SU-DHL-6 (cell line): ENCODE measurements around the gene VEZT.

ENCODE experiments used
- H2AFZ ChIP-seq: fragments of 200-600 bp; sonication (generic); 2 replicates; pipeline ENCODE4 v1.6.1; 2014; ENCODE audit warnings: low read depth, mild to moderate bottlenecking, moderate library complexity, mixed read lengths, antibody characterized with exemption, low read length; ENCODE audit not compliant: severe bottlenecking
- H3F3A ChIP-seq: fragments of 200-600 bp; shearing (Covaris generic); 2 replicates; pipeline ENCODE4 v1.6.0; 2016; ENCODE audit warnings: antibody characterized with exemption, mild to moderate bottlenecking; ENCODE audit not compliant: insufficient read depth
- H3K27ac ChIP-seq: fragments of 200-600 bp; sonication (generic); 2 replicates; pipeline ENCODE4 v1.5.1; 2016; ENCODE audit warnings: low read depth, mild to moderate bottlenecking, low read length, moderate library complexity, mixed read lengths
- H3K27me3 ChIP-seq: fragments of 200-600 bp; sonication (generic), shearing (Covaris generic); 2 replicates; pipeline ENCODE4 v1.6.0; 2014; ENCODE audit warnings: mild to moderate bottlenecking, low read length
- H3K36me3 ChIP-seq: fragments of 200-600 bp; sonication (generic); 2 replicates; pipeline ENCODE4 v1.6.1; 2014; ENCODE audit warnings: mild to moderate bottlenecking, low read length, mixed read lengths
- H3K4me2 ChIP-seq: fragments of 300-600, 200-600 bp; shearing (Covaris generic), sonication (generic); 2 replicates; pipeline ENCODE4 v1.6.0; 2014; ENCODE audit warnings: low read length, low read depth, mild to moderate bottlenecking; ENCODE audit not compliant: poor library complexity, severe bottlenecking
- H3K4me3 ChIP-seq: fragments of 200-600 bp; sonication (generic); 2 replicates; pipeline ENCODE4 v1.5.1; 2014; ENCODE audit warnings: antibody characterized with exemption, low read length, mild to moderate bottlenecking, mixed read lengths; ENCODE audit not compliant: insufficient read depth, poor library complexity, severe bottlenecking
- H3K79me2 ChIP-seq: fragments of 200-600 bp; sonication (generic); 2 replicates; pipeline ENCODE4 v1.6.1; 2014; ENCODE audit warnings: mild to moderate bottlenecking, low read length, moderate library complexity; ENCODE audit not compliant: insufficient read depth
- H3K9ac ChIP-seq: fragments of 200-600 bp; sonication (generic); 2 replicates; pipeline ENCODE4 v1.7.0; 2014; ENCODE audit warnings: mild to moderate bottlenecking, low read length
- H3K9me2 ChIP-seq: fragments of 200-600 bp; sonication (generic); replicated peaks from 2 replicates; pipeline ENCODE4 v1.6.1; 2014; ENCODE audit warnings: low read length; ENCODE audit not compliant: insufficient read depth
- H3K9me3 ChIP-seq: fragments of 200-600 bp; sonication (generic); 2 replicates; pipeline ENCODE4 v1.6.1; 2014; ENCODE audit warnings: low read length, mixed read lengths; ENCODE audit not compliant: insufficient read depth
- H4K20me1 ChIP-seq: fragments of 200-600 bp; sonication (generic); 2 replicates; pipeline ENCODE4 v1.6.1; 2014; ENCODE audit warnings: low read depth, mild to moderate bottlenecking, antibody characterized with exemption, low read length, moderate library complexity, mixed read lengths
- EZH2phosphoT487 ChIP-seq: fragments of 200-600 bp; sonication (generic), shearing (Covaris generic); conservative IDR thresholded peaks from 2 replicates; pipeline ENCODE4 v1.6.1; 2018; ENCODE audit warnings: mild to moderate bottlenecking, antibody characterized with exemption, low read length, moderate library complexity, mixed read lengths
- TF ChIP-seq, protein P1 (sequence below): fragments of 200-600 bp; sonication (generic); IDR thresholded peaks from one replicate; pipeline ENCODE4 v1.5.1; 2017; ENCODE audit warnings: antibody characterized with exemption, mild to moderate bottlenecking, low read length, moderate library complexity; ENCODE audit not compliant: insufficient read depth, poor library complexity, severe bottlenecking

The VEZT gene

GRCh38 chr12:95253386-95253785, 35.8 kb downstream of the VEZT start:
- Histone ChIP-seq H3K36me3 (peaks cover 25% of the 10 kb centered on the region), H3K79me2 (peaks cover 33% of the 10 kb centered on the region), H3F3A (no peaks in the 10 kb centered on the region; the same call in 1 of the 2 replicates), H3K4me3 (no peak overlapping the region), H3K9me3 (no peaks in the 10 kb centered on the region), H3K9me2 (no peaks in the 10 kb centered on the region), H3K27ac (no peak overlapping the region), H3K4me2 (no peak overlapping the region), H3K27me3 (no peaks in the 10 kb centered on the region), H2AFZ (no peak overlapping the region), H3K9ac (no peak overlapping the region), H4K20me1 (no peaks in the 10 kb centered on the region)
- no peak for TF ChIP-seq EZH2phosphoT487
- TF ChIP-seq, protein P1, sequence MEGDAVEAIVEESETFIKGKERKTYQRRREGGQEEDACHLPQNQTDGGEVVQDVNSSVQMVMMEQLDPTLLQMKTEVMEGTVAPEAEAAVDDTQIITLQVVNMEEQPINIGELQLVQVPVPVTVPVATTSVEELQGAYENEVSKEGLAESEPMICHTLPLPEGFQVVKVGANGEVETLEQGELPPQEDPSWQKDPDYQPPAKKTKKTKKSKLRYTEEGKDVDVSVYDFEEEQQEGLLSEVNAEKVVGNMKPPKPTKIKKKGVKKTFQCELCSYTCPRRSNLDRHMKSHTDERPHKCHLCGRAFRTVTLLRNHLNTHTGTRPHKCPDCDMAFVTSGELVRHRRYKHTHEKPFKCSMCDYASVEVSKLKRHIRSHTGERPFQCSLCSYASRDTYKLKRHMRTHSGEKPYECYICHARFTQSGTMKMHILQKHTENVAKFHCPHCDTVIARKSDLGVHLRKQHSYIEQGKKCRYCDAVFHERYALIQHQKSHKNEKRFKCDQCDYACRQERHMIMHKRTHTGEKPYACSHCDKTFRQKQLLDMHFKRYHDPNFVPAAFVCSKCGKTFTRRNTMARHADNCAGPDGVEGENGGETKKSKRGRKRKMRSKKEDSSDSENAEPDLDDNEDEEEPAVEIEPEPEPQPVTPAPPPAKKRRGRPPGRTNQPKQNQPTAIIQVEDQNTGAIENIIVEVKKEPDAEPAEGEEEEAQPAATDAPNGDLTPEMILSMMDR = no peak

DNA sequence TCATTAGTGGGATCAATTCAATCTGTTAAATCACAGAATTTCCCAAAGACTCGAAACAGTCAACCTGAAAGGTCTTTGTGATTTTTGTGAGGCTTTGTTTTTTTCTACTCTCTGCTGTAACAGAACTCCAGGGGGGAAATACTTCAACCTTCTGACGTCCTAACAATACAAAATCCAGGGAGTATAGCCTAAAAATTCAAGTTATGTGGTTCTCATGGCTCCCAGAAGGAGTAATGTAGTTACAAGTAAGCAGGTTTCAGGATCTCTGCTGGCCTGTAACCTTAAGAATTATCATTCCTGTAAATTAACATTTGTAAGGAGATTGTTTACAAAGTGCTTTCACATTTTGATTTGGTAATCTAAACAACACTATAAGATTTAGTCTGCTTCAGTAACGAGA, 39.9 kb downstream of the VEZT start:
- Histone ChIP-seq H3K9me3 (no peaks in the 10 kb centered on the region), H3K9me2 (no peaks in the 10 kb centered on the region), H4K20me1 (no peaks in the 10 kb centered on the region), H3K4me2 (no peak overlapping the region), H3K27ac (no peak overlapping the region), H2AFZ (no peak overlapping the region), H3K4me3 (no peak overlapping the region), H3K9ac (no peak overlapping the region), H3K79me2 (0 out of 2 replicates have a peak, but pooled peaks cover 4% of the 10 kb centered on the region), H3K36me3 (peaks cover 27% of the 10 kb centered on the region), H3K27me3 (no peaks in the 10 kb centered on the region), H3F3A (no peaks in the 10 kb centered on the region)
- TF ChIP-seq, protein P1 = no peak
- no peak for TF ChIP-seq EZH2phosphoT487

- H3K4me3 ChIP-seq = no peak overlapping the region
- no peak overlapping the region for H3K9ac ChIP-seq
- TF ChIP-seq, protein P1 = no peak
- TF ChIP-seq EZH2phosphoT487 = no peak
- no peak overlapping the region for H3K4me2 ChIP-seq
- H3K79me2 ChIP-seq = 0 out of 2 replicates have a peak, but pooled peaks cover 4% of the 10 kb centered on the region
- no peak overlapping the region for H3K27ac ChIP-seq
- H3K27me3 ChIP-seq = no peaks in the 10 kb centered on the region
- peaks cover 24% of the 10 kb centered on the region for H3K36me3 ChIP-seq
- no peaks in the 10 kb centered on the region for H4K20me1 ChIP-seq
- no peaks in the 10 kb centered on the region for H3F3A ChIP-seq
- H3K9me3 ChIP-seq = no peaks in the 10 kb centered on the region
- H2AFZ ChIP-seq = no peak overlapping the region
- H3K9me2 ChIP-seq = no peaks in the 10 kb centered on the region
Measured at GRCh38 chr12:95258151-95258550, 40.5 kb downstream of the VEZT start.
